Stimulated activated CD4-positive, alpha-beta T cell treated with anti-CD3 and anti-CD28 coated beads, TNF-alpha, amount 100 ng/mL, for 24 hours (primary cell): ENCODE measurements around the gene SCD5.

Experiments
- DNase-seq, 3 experiments: peaks; one replicate each; pipeline ENCODE4 v3.0.0-alpha.2; 2020; ENCODE audit warnings: low read depth in 3 of 3

SCD5 gene

GRCh38 chr4:82765134-82765533, 33.5 kb downstream of the SCD5 start:
- DNase-seq: no peak

GRCh38 chr4:82761229-82761628, 37.4 kb downstream of the SCD5 start:
- no peak for DNase-seq

GRCh38 chr4:82758701-82759685, 39.6 kb downstream of the SCD5 start:
- DNase-seq: no peak

- DNase-seq: no peak
These were observed 42.5 kb downstream of the SCD5 start for GRCh38 chr4:82756061-82756460.

GRCh38 chr4:82755650-82756049, 42.9 kb downstream of the SCD5 start:
- DNase-seq: no peak

- DNase-seq: no peak
These were observed 44.0 kb downstream of the SCD5 start for GRCh38 chr4:82754513-82755165.

GRCh38 chr4:82753725-82754410, 44.7 kb downstream of the SCD5 start:
- no peak for DNase-seq

GRCh38 chr4:82753238-82753637, 45.4 kb downstream of the SCD5 start:
- no peak for DNase-seq

- no peak for DNase-seq
These were observed 49.7 kb downstream of the SCD5 start for GRCh38 chr4:82748810-82749470.

GRCh38 chr4:82747686-82748575, 50.7 kb downstream of the SCD5 start:
- DNase-seq: no peak

GRCh38 chr4:82746705-82747574, 51.7 kb downstream of the SCD5 start:
- no peak for DNase-seq

- no peak for DNase-seq
These were observed 53.3 kb downstream of the SCD5 start for GRCh38 chr4:82745173-82745842.

- no peak for DNase-seq
These were observed 54.2 kb downstream of the SCD5 start for GRCh38 chr4:82744284-82744968.

GRCh38 chr4:82741188-82741587, 57.4 kb downstream of the SCD5 start:
- no peak for DNase-seq

- DNase-seq: peak; percentile 22 to 76 (median 44)
These were observed 59.1 kb downstream of the SCD5 start for GRCh38 chr4:82739287-82740190.

GRCh38 chr4:82737354-82737753, 61.2 kb downstream of the SCD5 start:
- no peak for DNase-seq

GRCh38 chr4:82733636-82734035, 65.0 kb downstream of the SCD5 start:
- DNase-seq: peak in 1 of 3 experiments; percentile 11

GRCh38 chr4:82728301-82728700, 70.3 kb downstream of the SCD5 start:
- no peak for DNase-seq
